Neuronal stem cell (in vitro differentiated cells): ENCODE measurements around the gene HPSE2.

Source experiments
- DNase-seq: peaks from one replicate; pipeline ENCODE4 v3.0.0-alpha.2; 2013; ENCODE audit warnings: low spot score
- H2AFZ ChIP-seq: one replicate; pipeline ENCODE4 v1.6.1; 2013; ENCODE audit warnings: mild to moderate bottlenecking, low read length, inconsistent platforms
- H2AK5ac ChIP-seq: 2 replicates; pipeline ENCODE4 v1.6.1; 2013; ENCODE audit warnings: low read depth, mild to moderate bottlenecking, inconsistent platforms, low read length, moderate library complexity, mixed read lengths
- H2BK120ac ChIP-seq: 2 replicates; pipeline ENCODE4 v1.6.1; 2013; ENCODE audit warnings: low read depth, mild to moderate bottlenecking, inconsistent platforms, low read length, moderate library complexity, mixed read lengths
- H2BK12ac ChIP-seq: one replicate; pipeline ENCODE4 v1.6.1; 2013; ENCODE audit warnings: low read length, inconsistent platforms
- H2BK15ac ChIP-seq: 2 replicates; pipeline ENCODE4 v1.6.1; 2013; ENCODE audit warnings: mild to moderate bottlenecking, low read length, inconsistent platforms, mixed read lengths
- H2BK5ac ChIP-seq: one replicate; pipeline ENCODE4 v1.6.1; 2013; ENCODE audit warnings: inconsistent platforms, mild to moderate bottlenecking, low read length, moderate library complexity
- H3K14ac ChIP-seq: one replicate; pipeline ENCODE4 v1.6.1; 2013; ENCODE audit warnings: low read length, inconsistent platforms
- H3K18ac ChIP-seq: 2 replicates; pipeline ENCODE4 v1.6.1; 2013; ENCODE audit warnings: low read length, inconsistent platforms
- H3K23ac ChIP-seq: 2 replicates; pipeline ENCODE4 v1.6.1; 2013; ENCODE audit warnings: low read depth, mild to moderate bottlenecking, mixed read lengths, low read length, inconsistent platforms; ENCODE audit not compliant: poor library complexity
- H3K27ac ChIP-seq: replicated peaks from 3 replicates; pipeline ENCODE4 v1.5.1; 2013; ENCODE audit warnings: low read length, inconsistent platforms
- H3K27me3 ChIP-seq, 3 experiments: 2 replicates each; pipeline ENCODE4 v1.6.1; 2013; ENCODE audit warnings: low read length in 3 of 3, mild to moderate bottlenecking in 2 of 3, inconsistent platforms in 1 of 3, low read depth in 1 of 3, mixed read lengths in 1 of 3, moderate library complexity in 1 of 3; ENCODE audit not compliant: control insufficient read depth in 3 of 3, insufficient read depth in 3 of 3
- H3K36me3 ChIP-seq, 2 donors: replicated peaks in 1 of 2; 2 replicates each; pipeline ENCODE4 v1.6.1; 2013; ENCODE audit warnings: low read length in 2 of 2; ENCODE audit not compliant: control insufficient read depth in 2 of 2, insufficient read depth in 2 of 2
- H3K4ac ChIP-seq: 2 replicates; pipeline ENCODE4 v1.6.1; 2013; ENCODE audit warnings: inconsistent platforms, mild to moderate bottlenecking, low read length, moderate library complexity
- H3K4me1 ChIP-seq, 2 donors: 1 replicate in 1 of 2; 2 replicates in 1 of 2; pipeline ENCODE4 v1.6.1; 2013; ENCODE audit warnings: low read length in 2 of 2, low read depth in 1 of 2; ENCODE audit not compliant: control insufficient read depth in 2 of 2, insufficient read depth in 1 of 2
- H3K4me2 ChIP-seq: one replicate; pipeline ENCODE4 v1.6.1; 2013; ENCODE audit warnings: mild to moderate bottlenecking, low read length, inconsistent platforms; ENCODE audit not compliant: insufficient read depth, poor library complexity, severe bottlenecking
- H3K4me3 ChIP-seq, 2 donors: 2 replicates each; pipeline ENCODE4 v1.5.1; 2013; ENCODE audit warnings: low read length in 2 of 2, mild to moderate bottlenecking in 2 of 2, inconsistent platforms in 1 of 2, moderate library complexity in 1 of 2
- H3K79me1 ChIP-seq: one replicate; pipeline ENCODE4 v1.6.1; 2013; ENCODE audit warnings: low read depth, mild to moderate bottlenecking, inconsistent platforms, low read length, moderate library complexity
- H3K9ac ChIP-seq: one replicate; pipeline ENCODE4 v1.6.1; 2013; ENCODE audit warnings: mild to moderate bottlenecking, low read depth, low read length, inconsistent platforms; ENCODE audit not compliant: poor library complexity
- H3K9me3 ChIP-seq, 2 donors: replicated peaks in 1 of 2; 2 replicates each; pipeline versions ENCODE3 to v1.6.1; 2013; ENCODE audit warnings: low read length in 2 of 2, mild to moderate bottlenecking in 2 of 2, inconsistent platforms in 1 of 2, low read depth in 1 of 2, mixed read lengths in 1 of 2, moderate library complexity in 1 of 2; ENCODE audit not compliant: control insufficient read depth in 2 of 2, insufficient read depth in 1 of 2
- H4K8ac ChIP-seq: one replicate; pipeline ENCODE4 v1.6.1; 2013; ENCODE audit warnings: low read depth, mild to moderate bottlenecking, inconsistent platforms, low read length, moderate library complexity
- H4K91ac ChIP-seq: one replicate; pipeline ENCODE4 v1.6.1; 2013; ENCODE audit warnings: low read length, low read depth, mild to moderate bottlenecking, inconsistent platforms; ENCODE audit not compliant: poor library complexity
- WGBS, 2 donors: extraction: QIAGEN DNeasy Blood & Tissue Kit; methylation state at CpG; one replicate each; pipeline ENCODE4 v1.1.7; 2013; ENCODE audit warnings: missing lambda C conversion rate in 2 of 2, mixed read lengths in 1 of 2; ENCODE audit not compliant: insufficient read length in 2 of 2, insufficient replicate concordance in 1 of 2; ENCODE audit errors: extremely low coverage in 2 of 2; 5-methylcytosine and 5-hydroxymethylcytosine counted together

Gene HPSE2

GRCh38 chr10:98748298-98748697, 487.4 kb downstream of the HPSE2 start:
- no peak overlapping the region for H2BK12ac ChIP-seq
- no peak overlapping the region for H3K9ac ChIP-seq
- H3K14ac ChIP-seq: no peak overlapping the region
- no peak overlapping the region for H3K4me2 ChIP-seq
- H3K9me3 ChIP-seq: no peaks in the 10 kb centered on the region
- H3K4me1 ChIP-seq: no peaks in the 10 kb centered on the region
- no peak overlapping the region for H4K8ac ChIP-seq
- H2BK5ac ChIP-seq: no peak overlapping the region
- no peak overlapping the region for H2BK120ac ChIP-seq
- H3K79me1 ChIP-seq: no peaks in the 10 kb centered on the region
- H2BK15ac ChIP-seq: no peak overlapping the region
- no peak overlapping the region for H2AFZ ChIP-seq
- no peak overlapping the region for H4K91ac ChIP-seq
- no peak overlapping the region for H2AK5ac ChIP-seq
- H3K36me3 ChIP-seq: no peaks in the 10 kb centered on the region
- no peak overlapping the region for H3K18ac ChIP-seq
- no peak overlapping the region for H3K27ac ChIP-seq
- no peaks in the 10 kb centered on the region for H3K27me3 ChIP-seq
- no peak overlapping the region for H3K4me3 ChIP-seq
- no peak overlapping the region for H3K23ac ChIP-seq
- peak; percentile 5 for DNase-seq
- no CpG with 5 or more reads among the region's 1 CpG for WGBS, 2 donors
- H3K4ac ChIP-seq: no peak overlapping the region

- no peaks in the 10 kb centered on the region for H3K79me1 ChIP-seq
- no peak for DNase-seq
- no peak overlapping the region for H2BK15ac ChIP-seq
- H3K4ac ChIP-seq: no peak overlapping the region
- no peak overlapping the region for H3K27ac ChIP-seq
- H4K91ac ChIP-seq: no peak overlapping the region
- no peak overlapping the region for H3K4me3 ChIP-seq
- H2BK5ac ChIP-seq: no peak overlapping the region
- H2AFZ ChIP-seq: no peak overlapping the region
- no peak overlapping the region for H2BK120ac ChIP-seq
- H2BK12ac ChIP-seq: no peak overlapping the region
- WGBS, 2 donors: no CpG with 5 or more reads among the region's 2 CpGs
- H3K18ac ChIP-seq: no peak overlapping the region
- H3K27me3 ChIP-seq: no peaks in the 10 kb centered on the region
- H3K9ac ChIP-seq: no peak overlapping the region
- no peaks in the 10 kb centered on the region for H3K36me3 ChIP-seq
- H2AK5ac ChIP-seq: no peak overlapping the region
- no peak overlapping the region for H4K8ac ChIP-seq
- no peak overlapping the region for H3K14ac ChIP-seq
- no peaks in the 10 kb centered on the region for H3K4me1 ChIP-seq
- H3K9me3 ChIP-seq: no peaks in the 10 kb centered on the region
- H3K23ac ChIP-seq: no peak overlapping the region
- no peak overlapping the region for H3K4me2 ChIP-seq
These were observed 490.0 kb downstream of the HPSE2 start for GRCh38 chr10:98745645-98746044.

GRCh38 chr10:98720551-98720950, 515.1 kb downstream of the HPSE2 start:
- H2BK15ac ChIP-seq: no peak overlapping the region
- no peak overlapping the region for H3K4me2 ChIP-seq
- no peak overlapping the region for H3K4me3 ChIP-seq
- H3K9ac ChIP-seq: no peak overlapping the region
- H2AFZ ChIP-seq: no peak overlapping the region
- H3K14ac ChIP-seq: no peak overlapping the region
- H3K4me1 ChIP-seq: no peaks in the 10 kb centered on the region
- H2BK12ac ChIP-seq: no peak overlapping the region
- H2BK5ac ChIP-seq: no peak overlapping the region
- H3K18ac ChIP-seq: no peak overlapping the region
- H3K9me3 ChIP-seq: no peaks in the 10 kb centered on the region
- no peak overlapping the region for H3K4ac ChIP-seq
- H3K79me1 ChIP-seq: no peaks in the 10 kb centered on the region
- H3K27ac ChIP-seq: no peak overlapping the region
- no peak overlapping the region for H2BK120ac ChIP-seq
- H3K23ac ChIP-seq: no peak overlapping the region
- no peaks in the 10 kb centered on the region for H3K27me3 ChIP-seq
- no peak overlapping the region for H4K8ac ChIP-seq
- H4K91ac ChIP-seq: no peak overlapping the region
- WGBS, 2 donors: no CpG with 5 or more reads among the region's 1 CpG
- H3K36me3 ChIP-seq: no peaks in the 10 kb centered on the region
- H2AK5ac ChIP-seq: no peak overlapping the region
- no peak for DNase-seq

GRCh38 chr10:98713586-98713985, 522.1 kb downstream of the HPSE2 start:
- Histone ChIP-seq H3K9me3 (no peaks in the 10 kb centered on the region), H3K4me2 (no peak overlapping the region), H3K4ac (no peak overlapping the region), H3K23ac (no peak overlapping the region), H3K36me3 (no peaks in the 10 kb centered on the region), H3K9ac (no peak overlapping the region), H3K4me3 (no peak overlapping the region), H3K18ac (no peak overlapping the region), H3K79me1 (no peaks in the 10 kb centered on the region), H2BK5ac (no peak overlapping the region), H3K4me1 (no peaks in the 10 kb centered on the region), H4K91ac (no peak overlapping the region), H4K8ac (no peak overlapping the region), H2AK5ac (no peak overlapping the region), H2AFZ (no peak overlapping the region), H2BK15ac (no peak overlapping the region), H3K27ac (no peak overlapping the region), H2BK12ac (no peak overlapping the region), H3K27me3 (no peaks in the 10 kb centered on the region), H3K14ac (no peak overlapping the region), H2BK120ac (no peak overlapping the region)
- no CpG with 5 or more reads among the region's 1 CpG for WGBS, 2 donors
- no peak for DNase-seq
